Prostate gland (tissue), 2 donors: Measurements from ENCODE around the gene SASH1. TPM values are rescaled to one million over a fixed set of nuclear protein-coding genes. Genes with fewer than 3 reads are reported as not detected.

Experiments used
- DNase-seq: peaks from one replicate; pipeline ENCODE4 v3.0.0-alpha.2; 2019; ENCODE audit warnings: low spot score
- H3K27ac ChIP-seq, 2 donors: fragments of 200-600 bp; sonication (generic); 2 replicates each; pipeline ENCODE4 v1.5.1; 2017 to 2019
- H3K27me3 ChIP-seq: fragments of 200-600 bp; sonication (generic); replicated peaks from 2 replicates; pipeline ENCODE4 v1.5.1; 2019; ENCODE audit not compliant: insufficient read depth
- H3K36me3 ChIP-seq, 2 donors: fragments of 200-600 bp; sonication (generic); 1 replicate in 1 of 2; 2 replicates in 1 of 2; pipeline versions ENCODE4 v1.5.1 to v1.8.1; 2017 to 2019
- H3K4me1 ChIP-seq: fragments of 200-600 bp; sonication (generic); replicated peaks from 2 replicates; pipeline ENCODE4 v1.5.1; 2019
- H3K4me3 ChIP-seq, 2 donors: fragments of 200-600 bp; sonication (generic); 2 replicates each; pipeline ENCODE4 v1.5.1; 2017 to 2019
- H3K9me3 ChIP-seq: fragments of 200-600 bp; sonication (generic); 2 replicates; pipeline ENCODE4 v1.5.1; 2017
- POLR2A ChIP-seq: fragments of 450-650 bp; IDR thresholded peaks from one replicate; pipeline ENCODE4 v1.6.1; 2016; ENCODE audit warnings: antibody characterized with exemption, mild to moderate bottlenecking
- POLR2AphosphoS5 ChIP-seq: sonication (generic); formaldehyde crosslinking; IDR thresholded peaks from one replicate; pipeline ENCODE4 v1.6.1; 2017; ENCODE audit warnings: antibody characterized with exemption
- WGBS: methylation state at CpG from one replicate; pipeline ENCODE4 v1.1.5; 2018; 5-methylcytosine and 5-hydroxymethylcytosine counted together
- intact Hi-C: fragments of 100-400 bp; cut with DNase I; formaldehyde crosslinking; loops from one replicate; pipeline ENCODE4 v1.14.2; 2022
- total RNA-seq, 2 donors: library from RNA; depleted of rRNA; stranded (reverse); fragments of >200 nt; gene quantifications; one replicate each; pipeline ENCODE4 v1.1.0, GENCODE V29; 2016
- TF ChIP-seq, protein P1 (sequence below), 4 experiments: fragments of 200-600 bp in 2 of 4; fragments of 450-650 bp in 2 of 4; sonication (generic) in 2 of 4; IDR thresholded peaks; 1 replicate in 3 of 4; 2 replicates in 1 of 4; pipeline ENCODE4 v1.5.1; 2016 to 2019; ENCODE audit warnings: antibody characterized with exemption in 4 of 4, mild to moderate bottlenecking in 2 of 4, moderate library complexity in 2 of 4

The SASH1 gene
- total RNA-seq, 2 donors from 2014 or later: 34.3 to 48.6 TPM

GRCh38 chr6:148422085-148422484 lies 79.4 kb downstream of the SASH1 start:
- intact Hi-C loops: no loop called here
- Histone ChIP-seq H3K36me3 (no peaks in the 10 kb centered on the region), H3K27me3 (no peaks in the 10 kb centered on the region), H3K27ac (peak overlapping the region in 1 of 2 donors; percentile 17), H3K4me3 (no peak overlapping the region), H3K9me3 (no peaks in the 10 kb centered on the region), H3K4me1 (no peaks in the 10 kb centered on the region)
- DNase-seq: no peak
- TF ChIP-seq, protein P1, sequence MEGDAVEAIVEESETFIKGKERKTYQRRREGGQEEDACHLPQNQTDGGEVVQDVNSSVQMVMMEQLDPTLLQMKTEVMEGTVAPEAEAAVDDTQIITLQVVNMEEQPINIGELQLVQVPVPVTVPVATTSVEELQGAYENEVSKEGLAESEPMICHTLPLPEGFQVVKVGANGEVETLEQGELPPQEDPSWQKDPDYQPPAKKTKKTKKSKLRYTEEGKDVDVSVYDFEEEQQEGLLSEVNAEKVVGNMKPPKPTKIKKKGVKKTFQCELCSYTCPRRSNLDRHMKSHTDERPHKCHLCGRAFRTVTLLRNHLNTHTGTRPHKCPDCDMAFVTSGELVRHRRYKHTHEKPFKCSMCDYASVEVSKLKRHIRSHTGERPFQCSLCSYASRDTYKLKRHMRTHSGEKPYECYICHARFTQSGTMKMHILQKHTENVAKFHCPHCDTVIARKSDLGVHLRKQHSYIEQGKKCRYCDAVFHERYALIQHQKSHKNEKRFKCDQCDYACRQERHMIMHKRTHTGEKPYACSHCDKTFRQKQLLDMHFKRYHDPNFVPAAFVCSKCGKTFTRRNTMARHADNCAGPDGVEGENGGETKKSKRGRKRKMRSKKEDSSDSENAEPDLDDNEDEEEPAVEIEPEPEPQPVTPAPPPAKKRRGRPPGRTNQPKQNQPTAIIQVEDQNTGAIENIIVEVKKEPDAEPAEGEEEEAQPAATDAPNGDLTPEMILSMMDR (IDR thresholded peaks at IDR 0.05): no peak
- TF ChIP-seq POLR2A: no peak
- TF ChIP-seq POLR2AphosphoS5: no peak
- WGBS: 74% methylated on average over 4 of the region's 4 CpGs

- TF ChIP-seq POLR2AphosphoS5: no peak
- TF ChIP-seq, protein P1 (IDR thresholded peaks at IDR 0.05): no peak
- TF ChIP-seq POLR2A: no peak
- no peak overlapping the region for H3K4me3 ChIP-seq
- intact Hi-C loops: no loop called here
- H3K36me3 ChIP-seq: no peaks in the 10 kb centered on the region
- no peaks in the 10 kb centered on the region for H3K27me3 ChIP-seq
- peak overlapping the region; percentile 26 to 28 for H3K27ac ChIP-seq
- DNase-seq: no peak
- WGBS: 96% methylated on average over 4 of the region's 4 CpGs
- no peaks in the 10 kb centered on the region for H3K9me3 ChIP-seq
- H3K4me1 ChIP-seq: no peaks in the 10 kb centered on the region
Observed at GRCh38 chr6:148423133-148423532, 80.5 kb downstream of the SASH1 start.

DNA sequence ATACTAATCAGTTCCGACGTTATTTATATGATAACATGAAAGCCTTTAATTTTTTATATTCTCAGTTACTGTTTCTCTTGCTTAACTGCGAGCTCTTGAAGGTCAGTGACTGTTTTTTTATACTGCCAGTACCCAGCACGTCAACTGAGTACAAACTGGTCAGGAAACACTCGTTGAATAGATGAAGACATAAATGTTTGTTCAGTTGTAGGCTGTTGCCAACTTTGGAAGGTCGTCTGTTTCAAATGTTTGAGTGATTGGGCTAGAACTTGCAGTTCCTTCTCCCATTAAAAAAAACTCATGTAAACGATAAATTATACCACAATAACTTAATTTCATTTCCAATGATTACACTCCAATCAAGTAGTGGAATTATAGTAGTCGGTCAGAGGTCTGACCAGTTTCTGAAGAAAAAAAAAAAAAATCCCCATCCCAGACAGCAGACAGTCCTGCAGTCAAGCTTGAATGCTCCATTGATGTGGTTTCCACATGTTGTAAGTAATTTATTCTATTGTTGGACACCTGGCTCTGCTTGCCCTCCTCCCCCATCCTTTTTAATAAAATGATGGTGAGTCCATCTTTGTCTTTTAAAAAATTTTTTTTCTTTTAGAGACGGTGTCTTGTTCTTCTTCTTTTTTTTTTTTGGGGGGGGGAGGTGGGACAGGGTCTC lies 81.1 kb downstream of the SASH1 start:
- 17% methylated on average over 9 of the region's 9 CpGs for WGBS
- intact Hi-C loops: no loop called here
- Histone ChIP-seq H3K9me3 (no peaks in the 10 kb centered on the region), H3K27me3 (no peaks in the 10 kb centered on the region), H3K27ac (peak overlapping the region; percentile 26 to 28), H3K4me1 (no peaks in the 10 kb centered on the region), H3K4me3 (no peak overlapping the region), H3K36me3 (no peaks in the 10 kb centered on the region)
- DNase-seq: peak; percentile 19
- TF ChIP-seq POLR2A (no peak), POLR2AphosphoS5 (peak; percentile 49)
- TF ChIP-seq, protein P1 (IDR thresholded peaks at IDR 0.05): no peak

GRCh38 chr6:148425443-148425842 lies 82.8 kb downstream of the SASH1 start:
- no peaks in the 10 kb centered on the region for H3K4me1 ChIP-seq
- 88% methylated on average over 2 of the region's 2 CpGs for WGBS
- no peak for DNase-seq

More at GRCh38 chr6:148425443-148425842, 82.8 kb downstream of the SASH1 start:
- Histone ChIP-seq H3K27me3 (no peaks in the 10 kb centered on the region), H3K4me3 (no peak overlapping the region), H3K27ac (no peak overlapping the region), H3K9me3 (no peaks in the 10 kb centered on the region), H3K36me3 (no peaks in the 10 kb centered on the region)
- TF ChIP-seq POLR2A (no peak), POLR2AphosphoS5 (no peak)
- TF ChIP-seq, protein P1 (IDR thresholded peaks at IDR 0.05): no peak
- intact Hi-C loops: no loop called here
